ENCODE measurements around the gene CD4. TPM values are rescaled to one million over a fixed set of nuclear protein-coding genes. Genes with fewer than 3 reads are reported as not detected.
A peak's percentile ranks its signal among the peaks of the same experiment; 100 is the strongest.

The CD4 gene
- total RNA-seq, 4 donors from 2014 or later = 7.5 to 12.6 (median 8.9) TPM

- TF ChIP-seq POLR2A (IDR thresholded peaks at IDR 0.05) (no peak), CTCF (IDR thresholded peaks at IDR 0.05) (no peak), EP300 (IDR thresholded peaks at IDR 0.05) (no peak)
- H3K4me1 ChIP-seq = peaks cover 0 to 35% (median 12%) of the 10 kb centered on the region in 4 donors
- no peaks in the 10 kb centered on the region for H3K36me3 ChIP-seq
- 1 to 3% methylated on average over 24 to 27 of the region's 28 CpGs for WGBS, 2 donors
- H3K4me3 ChIP-seq = peak within 1 kb of the TSS; percentile 17 to 50 (median 30)
- peaks cover 0 to 34% of the 10 kb centered on the region in 2 donors for H3K27me3 ChIP-seq
- H3K9me3 ChIP-seq = no peaks in the 10 kb centered on the region
- no peak for DNase-seq (ENCODE audit: low spot score in 2 of 2)
- H3K27ac ChIP-seq = peak within 1 kb of the TSS in 2 of 4 donors; percentile 36 to 53
These were observed 32.5 kb downstream of the CD4 start, which contains the start of gene GPR162 for GRCh38 chr12:6821591-6822425. TSS of gene GPR162 (plus strand) at chr12:6821821. CDS start at chr12:6823899, 2,078 bp downstream.

- no peak for TF ChIP-seq CTCF (IDR thresholded peaks at IDR 0.05)
- Histone ChIP-seq H3K27me3 (peaks cover 0 to 34% of the 10 kb centered on the region in 2 donors), H3K36me3 (no peaks in the 10 kb centered on the region), H3K27ac (no peak overlapping the region), H3K4me3 (no peak overlapping the region), H3K9me3 (no peaks in the 10 kb centered on the region), H3K4me1 (peaks cover 0 to 43% (median 14%) of the 10 kb centered on the region in 4 donors)
- DNase-seq (ENCODE audit: low spot score in 2 of 2) = no peak
- WGBS, 2 donors = 58 to 61% methylated on average over 7 of the region's 7 CpGs
These were observed 33.3 kb downstream of the CD4 start for GRCh38 chr12:6822426-6823135.

- no peak for DNase-seq (ENCODE audit: low spot score in 2 of 2)
- WGBS, 2 donors = 64 to 77% methylated on average over 8 to 11 of the region's 12 CpGs
- no peak for TF ChIP-seq EP300 (IDR thresholded peaks at IDR 0.05)
- Histone ChIP-seq H3K36me3 (no peaks in the 10 kb centered on the region), H3K4me3 (no peak overlapping the region), H3K9me3 (no peaks in the 10 kb centered on the region), H3K27ac (no peak overlapping the region), H3K4me1 (peaks cover 0 to 49% (median 14%) of the 10 kb centered on the region in 4 donors), H3K27me3 (peaks cover 0 to 34% of the 10 kb centered on the region in 2 donors)
These were observed 34.1 kb downstream of the CD4 start for GRCh38 chr12:6823182-6824084.

GRCh38 chr12:6824085-6824775 is 34.9 kb downstream of the CD4 start:
- no peak overlapping the region for H3K4me3 ChIP-seq
- no peak for DNase-seq (ENCODE audit: low spot score in 2 of 2)
- H3K27me3 ChIP-seq = peaks cover 0 to 34% of the 10 kb centered on the region in 2 donors
- TF ChIP-seq CTCF (IDR thresholded peaks at IDR 0.05) = no peak
- peaks cover 0 to 54% (median 14%) of the 10 kb centered on the region in 4 donors for H3K4me1 ChIP-seq
- WGBS, 2 donors = 74 to 86% methylated on average over 31 of the region's 37 CpGs
- no peaks in the 10 kb centered on the region for H3K9me3 ChIP-seq
- H3K27ac ChIP-seq = no peak overlapping the region
- no peaks in the 10 kb centered on the region for H3K36me3 ChIP-seq

- H3K27me3 ChIP-seq = peaks cover 0 to 33% of the 10 kb centered on the region in 2 donors
- no peak for DNase-seq (ENCODE audit: low spot score in 2 of 2)
- H3K9me3 ChIP-seq = no peaks in the 10 kb centered on the region
- no peak overlapping the region for H3K27ac ChIP-seq
- TF ChIP-seq EP300 (IDR thresholded peaks at IDR 0.05) = no peak
- no peak for TF ChIP-seq CTCF (IDR thresholded peaks at IDR 0.05)
- TF ChIP-seq POLR2A (IDR thresholded peaks at IDR 0.05) = no peak
- H3K36me3 ChIP-seq = no peaks in the 10 kb centered on the region
- H3K4me3 ChIP-seq = no peak overlapping the region
- WGBS, 2 donors = 48 to 52% methylated on average over 12 of the region's 12 CpGs
- H3K4me1 ChIP-seq = peaks cover 0 to 61% (median 17%) of the 10 kb centered on the region in 4 donors
These were observed 35.6 kb downstream of the CD4 start for GRCh38 chr12:6824901-6825381.
